Neutrophil (primary cell): ENCODE results near the gene NRG3.

Experiments used
- H3K27ac ChIP-seq: fragments of 200-600 bp; sonication (generic); 2 replicates; pipeline ENCODE4 v1.5.1; 2016; ENCODE audit warnings: mild to moderate bottlenecking, moderate library complexity
- H3K27me3 ChIP-seq: fragments of 200-600 bp; sonication (generic); 2 replicates; pipeline ENCODE4 v1.6.0; 2016; ENCODE audit warnings: mild to moderate bottlenecking
- H3K36me3 ChIP-seq: fragments of 200-600 bp; sonication (generic); 2 replicates; pipeline ENCODE4 v1.5.1; 2017
- H3K4me1 ChIP-seq, 2 experiments: fragments of 200-600 bp in 1 of 2; sonication (generic) in 1 of 2; 1 replicate in 1 of 2; 2 replicates in 1 of 2; pipeline versions ENCODE4 v1.5.1 to v1.6.1; 2013 to 2016; ENCODE audit warnings: low read depth in 1 of 2, low read length in 1 of 2, mild to moderate bottlenecking in 1 of 2, moderate library complexity in 1 of 2; ENCODE audit not compliant: control insufficient read depth in 1 of 2, insufficient read depth in 1 of 2
- H3K4me3 ChIP-seq, 2 experiments: fragments of 200-600 bp in 1 of 2; sonication (generic) in 1 of 2; 1 replicate in 1 of 2; 2 replicates in 1 of 2; pipeline ENCODE4 v1.5.1; 2013 to 2016; ENCODE audit warnings: low read depth in 1 of 2, low read length in 1 of 2, mild to moderate bottlenecking in 1 of 2, moderate library complexity in 1 of 2
- H3K9me3 ChIP-seq: fragments of 200-600 bp; sonication (generic); 2 replicates; pipeline ENCODE4 v1.5.1; 2016
- TF ChIP-seq, protein P1 (sequence below): fragments of 200-600 bp; sonication (generic); IDR thresholded peaks from 2 replicates; pipeline ENCODE4 v1.5.1; 2016; ENCODE audit warnings: antibody characterized with exemption

Gene NRG3

GRCh38 chr10:82890573-82890972 is 1015.6 kb downstream of the NRG3 start:
- H3K4me3 ChIP-seq = no peak overlapping the region
- TF ChIP-seq, protein P1, sequence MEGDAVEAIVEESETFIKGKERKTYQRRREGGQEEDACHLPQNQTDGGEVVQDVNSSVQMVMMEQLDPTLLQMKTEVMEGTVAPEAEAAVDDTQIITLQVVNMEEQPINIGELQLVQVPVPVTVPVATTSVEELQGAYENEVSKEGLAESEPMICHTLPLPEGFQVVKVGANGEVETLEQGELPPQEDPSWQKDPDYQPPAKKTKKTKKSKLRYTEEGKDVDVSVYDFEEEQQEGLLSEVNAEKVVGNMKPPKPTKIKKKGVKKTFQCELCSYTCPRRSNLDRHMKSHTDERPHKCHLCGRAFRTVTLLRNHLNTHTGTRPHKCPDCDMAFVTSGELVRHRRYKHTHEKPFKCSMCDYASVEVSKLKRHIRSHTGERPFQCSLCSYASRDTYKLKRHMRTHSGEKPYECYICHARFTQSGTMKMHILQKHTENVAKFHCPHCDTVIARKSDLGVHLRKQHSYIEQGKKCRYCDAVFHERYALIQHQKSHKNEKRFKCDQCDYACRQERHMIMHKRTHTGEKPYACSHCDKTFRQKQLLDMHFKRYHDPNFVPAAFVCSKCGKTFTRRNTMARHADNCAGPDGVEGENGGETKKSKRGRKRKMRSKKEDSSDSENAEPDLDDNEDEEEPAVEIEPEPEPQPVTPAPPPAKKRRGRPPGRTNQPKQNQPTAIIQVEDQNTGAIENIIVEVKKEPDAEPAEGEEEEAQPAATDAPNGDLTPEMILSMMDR = no peak
- no peaks in the 10 kb centered on the region for H3K9me3 ChIP-seq
- H3K27me3 ChIP-seq = no peaks in the 10 kb centered on the region
- H3K27ac ChIP-seq = no peak overlapping the region
- no peaks in the 10 kb centered on the region for H3K36me3 ChIP-seq
- H3K4me1 ChIP-seq = no peaks in the 10 kb centered on the region

DNA sequence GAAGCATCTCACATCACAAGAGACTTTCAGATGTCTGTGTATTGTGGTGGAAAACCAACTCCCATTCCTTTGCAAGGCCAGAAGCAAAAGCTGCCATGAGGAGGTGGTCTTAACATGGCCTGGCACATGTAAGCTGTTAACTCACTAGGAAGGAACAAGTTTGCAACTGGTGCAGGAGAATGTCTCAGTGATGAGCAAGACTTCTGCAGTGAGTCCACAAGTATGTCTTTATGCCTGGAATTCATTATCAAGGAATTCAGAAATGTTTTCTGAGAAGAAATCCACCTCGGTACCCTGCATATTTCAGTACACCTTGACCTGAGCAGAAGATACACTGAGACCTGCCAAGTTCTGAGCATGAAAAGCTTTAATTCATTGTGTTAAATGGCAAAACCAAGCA is 1033.1 kb downstream of the NRG3 start:
- H3K4me1 ChIP-seq = no peaks in the 10 kb centered on the region
- no peaks in the 10 kb centered on the region for H3K9me3 ChIP-seq
- no peaks in the 10 kb centered on the region for H3K27me3 ChIP-seq
- H3K4me3 ChIP-seq = no peak overlapping the region
- H3K36me3 ChIP-seq = no peaks in the 10 kb centered on the region
- TF ChIP-seq, protein P1 = no peak
- H3K27ac ChIP-seq = no peak overlapping the region

DNA sequence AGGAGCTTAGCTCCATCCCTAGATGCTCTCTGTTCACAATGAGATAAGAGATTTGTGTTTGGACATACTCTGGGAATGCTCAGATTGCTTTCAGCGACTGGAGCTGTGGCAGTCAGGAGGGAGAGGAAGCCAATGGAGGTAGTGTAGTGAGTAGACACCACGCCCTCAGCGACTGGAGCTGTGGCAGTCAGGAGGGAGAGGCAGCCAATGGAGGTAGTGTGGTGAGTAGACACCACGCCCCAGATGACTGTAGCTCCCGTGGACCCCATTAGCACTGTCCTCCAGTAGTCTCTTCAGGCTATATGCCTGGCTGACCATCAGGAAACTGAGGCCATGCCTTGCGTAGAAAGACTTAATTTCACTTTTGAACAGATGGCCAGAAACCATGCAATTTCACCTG is 1033.8 kb downstream of the NRG3 start:
- no peak overlapping the region for H3K4me3 ChIP-seq
- no peaks in the 10 kb centered on the region for H3K9me3 ChIP-seq
- no peak overlapping the region for H3K27ac ChIP-seq
- no peaks in the 10 kb centered on the region for H3K27me3 ChIP-seq
- H3K4me1 ChIP-seq = no peaks in the 10 kb centered on the region
- TF ChIP-seq, protein P1 = no peak
- no peaks in the 10 kb centered on the region for H3K36me3 ChIP-seq

GRCh38 chr10:82910301-82910700 is 1035.3 kb downstream of the NRG3 start:
- H3K9me3 ChIP-seq = no peaks in the 10 kb centered on the region
- no peak overlapping the region for H3K4me3 ChIP-seq
- TF ChIP-seq, protein P1 = no peak
- H3K4me1 ChIP-seq = no peaks in the 10 kb centered on the region
- H3K36me3 ChIP-seq = no peaks in the 10 kb centered on the region
- no peak overlapping the region for H3K27ac ChIP-seq
- no peaks in the 10 kb centered on the region for H3K27me3 ChIP-seq

GRCh38 chr10:82914655-82915136 is 1039.7 kb downstream of the NRG3 start:
- TF ChIP-seq, protein P1 = no peak
- Histone ChIP-seq H3K27me3 (no peaks in the 10 kb centered on the region), H3K4me1 (no peaks in the 10 kb centered on the region), H3K36me3 (no peaks in the 10 kb centered on the region), H3K27ac (no peak overlapping the region), H3K4me3 (no peak overlapping the region), H3K9me3 (no peaks in the 10 kb centered on the region)

- Histone ChIP-seq H3K4me3 (no peak overlapping the region), H3K9me3 (no peaks in the 10 kb centered on the region), H3K4me1 (no peaks in the 10 kb centered on the region), H3K36me3 (no peaks in the 10 kb centered on the region), H3K27me3 (no peaks in the 10 kb centered on the region), H3K27ac (no peak overlapping the region)
- TF ChIP-seq, protein P1 = no peak
Measured at GRCh38 chr10:82916941-82917340, 1041.9 kb downstream of the NRG3 start.
